Fibroblast of the aortic adventitia (primary cell): ENCODE measurements around the gene MEF2A. TPM values are rescaled to one million over a fixed set of nuclear protein-coding genes. Genes with fewer than 3 reads are reported as not detected.

Experiments used
- DNase-seq: peaks from one replicate; pipeline ENCODE4 v3.0.0-alpha.2; 2010; ENCODE audit warnings: low read depth
- H3K4me3 ChIP-seq: 2 replicates; pipeline ENCODE4 v1.5.1; 2011; ENCODE audit warnings: low read depth, mild to moderate bottlenecking, control low read depth, low read length, moderate library complexity
- CTCF ChIP-seq: IDR thresholded peaks from 2 replicates; pipeline ENCODE4 v1.5.1; 2011; ENCODE audit warnings: mild to moderate bottlenecking, low read length, control low read depth, inconsistent platforms; ENCODE audit not compliant: insufficient read depth
- total RNA-seq: library from RNA; depleted of rRNA; stranded (reverse); fragments of >200 nt; gene quantifications from 2 replicates; pipeline ENCODE4 v1.2.3, GENCODE V29; 2012; ENCODE audit warnings: low replicate concordance

MEF2A gene
- total RNA-seq, 1 donor: 95.1 TPM

- TF ChIP-seq CTCF: no peak
- no peak overlapping the region for H3K4me3 ChIP-seq
- no peak for DNase-seq
Measured at GRCh38 chr15:99561476-99562230, 4.1 kb upstream of the MEF2A start.

GRCh38 chr15:99562238-99562637 is 3.5 kb upstream of the MEF2A start:
- no peak overlapping the region for H3K4me3 ChIP-seq
- TF ChIP-seq CTCF: no peak
- DNase-seq: no peak

GRCh38 chr15:99564221-99565048 is 1.3 kb upstream of the MEF2A start:
- peak; percentile 61 for DNase-seq
- H3K4me3 ChIP-seq: peak overlapping the region; percentile 42
- TF ChIP-seq CTCF: peak; percentile 10

- no peak for DNase-seq
- H3K4me3 ChIP-seq: peak overlapping the region; percentile 42
- no peak for TF ChIP-seq CTCF
Measured at GRCh38 chr15:99565049-99565298, 810 bp upstream of the MEF2A start.

- peak overlapping the region; percentile 96 for H3K4me3 ChIP-seq
- DNase-seq: no peak
- TF ChIP-seq CTCF: no peak
Measured at GRCh38 chr15:99566157-99566897, 543 bp downstream of the MEF2A start.

- peak; percentile 53 for DNase-seq
- TF ChIP-seq CTCF: no peak
Measured at GRCh38 chr15:99568625-99569352, 3.0 kb downstream of the MEF2A start.

More at GRCh38 chr15:99568625-99569352, 3.0 kb downstream of the MEF2A start:
- H3K4me3 ChIP-seq: peak overlapping the region; percentile 96
